Erythroblast (primary cell): Measurements from ENCODE around the gene NLRP5.
"Not testable (repeated sequence)": the region's sequence is repeated elsewhere in the genome, so short reads cannot be mapped to it uniquely, and the experiment has no call there.

Experiments
- DNase-seq, 2 experiments: peaks; one replicate each; lab custom pipeline; 2025; lab: John Stamatoyannopoulos, UW
- GATA1 ChIP-seq: IDR thresholded peaks from 2 replicates; pipeline ENCODE4 v1.6.1; 2011; ENCODE audit warnings: low read depth, mild to moderate bottlenecking, control low read depth, low read length, moderate library complexity
- POLR2A ChIP-seq: IDR thresholded peaks from 2 replicates; pipeline ENCODE4 v1.6.1; 2011; ENCODE audit warnings: mild to moderate bottlenecking, low read length

Gene NLRP5

GRCh38 chr19:56098731-56099568 lies 112.4 kb downstream of the NLRP5 start:
- no peak for TF ChIP-seq GATA1
- TF ChIP-seq POLR2A, result no peak
- no peak for DNase-seq

GRCh38 chr19:56099638-56100539 lies 113.3 kb downstream of the NLRP5 start:
- no peak for DNase-seq
- TF ChIP-seq POLR2A (no peak), GATA1 (no peak)

- TF ChIP-seq POLR2A (no peak), GATA1 (no peak)
- no peak for DNase-seq
These were observed 114.5 kb downstream of the NLRP5 start for GRCh38 chr19:56101095-56101494.

- DNase-seq, result no peak
- TF ChIP-seq POLR2A (no peak), GATA1 (no peak)
These were observed 115.4 kb downstream of the NLRP5 start for GRCh38 chr19:56101746-56102535.

GRCh38 chr19:56103027-56103614 lies 116.5 kb downstream of the NLRP5 start:
- DNase-seq, result no peak
- TF ChIP-seq POLR2A, result no peak
- TF ChIP-seq GATA1, result no peak

- no peak for DNase-seq
- TF ChIP-seq POLR2A, result no peak
- no peak for TF ChIP-seq GATA1
These were observed 117.8 kb downstream of the NLRP5 start for GRCh38 chr19:56104423-56104822.

GRCh38 chr19:56105090-56105701 lies 118.6 kb downstream of the NLRP5 start:
- DNase-seq, result peak; percentile 59 to 76
- TF ChIP-seq GATA1, result no peak
- no peak for TF ChIP-seq POLR2A

- DNase-seq, result not testable (repeated sequence)
These were observed 119.3 kb downstream of the NLRP5 start for GRCh38 chr19:56105831-56106396.

- no peak for TF ChIP-seq POLR2A
- no peak for TF ChIP-seq GATA1
- no peak for DNase-seq
These were observed 119.8 kb downstream of the NLRP5 start for GRCh38 chr19:56106397-56106849.

GRCh38 chr19:56106993-56107392 lies 120.4 kb downstream of the NLRP5 start:
- TF ChIP-seq POLR2A (no peak), GATA1 (no peak)
- no peak for DNase-seq

GRCh38 chr19:56107626-56108351 lies 121.2 kb downstream of the NLRP5 start:
- TF ChIP-seq POLR2A, result no peak
- no peak for TF ChIP-seq GATA1
- no peak for DNase-seq
